Measurements from ENCODE around the gene TERT.
"Not testable (repeated sequence)": the region's sequence is repeated elsewhere in the genome, so short reads cannot be mapped to it uniquely, and the experiment has no call there.

TERT gene

GRCh38 chr5:1242733-1243486 lies 52.0 kb downstream of the TERT start:
- no peak overlapping the region for H3K4me3 ChIP-seq (ENCODE audit: low read depth, low read length)

GRCh38 chr5:1241509-1242080 lies 53.3 kb downstream of the TERT start:
- no peak overlapping the region for H3K4me3 ChIP-seq (ENCODE audit: low read depth, low read length)

- H3K4me3 ChIP-seq (ENCODE audit: low read depth, low read length) = no peak overlapping the region
These were observed 54.2 kb downstream of the TERT start for GRCh38 chr5:1240496-1241260.

GRCh38 chr5:1239505-1240251 lies 55.2 kb downstream of the TERT start:
- H3K4me3 ChIP-seq (ENCODE audit: low read depth, low read length) = no peak overlapping the region

GRCh38 chr5:1235838-1236237 lies 59.0 kb downstream of the TERT start:
- no peak overlapping the region for H3K4me3 ChIP-seq (ENCODE audit: low read depth, low read length)

GRCh38 chr5:1235379-1235778 lies 59.5 kb downstream of the TERT start:
- H3K4me3 ChIP-seq (ENCODE audit: low read depth, low read length) = no peak overlapping the region

GRCh38 chr5:1232780-1233179 lies 62.1 kb downstream of the TERT start:
- H3K4me3 ChIP-seq (ENCODE audit: low read depth, low read length) = no peak overlapping the region

- H3K4me3 ChIP-seq (ENCODE audit: low read depth, low read length) = no peak overlapping the region
These were observed 63.4 kb downstream of the TERT start for GRCh38 chr5:1231354-1231905.

- no peak overlapping the region for H3K4me3 ChIP-seq (ENCODE audit: low read depth, low read length)
These were observed 64.3 kb downstream of the TERT start for GRCh38 chr5:1230551-1230950.

GRCh38 chr5:1229822-1230221 lies 65.0 kb downstream of the TERT start:
- no peak overlapping the region for H3K4me3 ChIP-seq (ENCODE audit: low read depth, low read length)

- not testable (repeated sequence) for H3K4me3 ChIP-seq (ENCODE audit: low read depth, low read length)
These were observed 65.8 kb downstream of the TERT start for GRCh38 chr5:1229023-1229422.

GRCh38 chr5:1228120-1228519 lies 66.7 kb downstream of the TERT start:
- H3K4me3 ChIP-seq (ENCODE audit: low read depth, low read length) = no peak overlapping the region

- H3K4me3 ChIP-seq (ENCODE audit: low read depth, low read length) = no peak overlapping the region
These were observed 67.2 kb downstream of the TERT start for GRCh38 chr5:1227667-1228066.

- no peak overlapping the region for H3K4me3 ChIP-seq (ENCODE audit: low read depth, low read length)
These were observed 67.9 kb downstream of the TERT start for GRCh38 chr5:1226839-1227581.

- no peak overlapping the region for H3K4me3 ChIP-seq (ENCODE audit: low read depth, low read length)
These were observed 68.6 kb downstream of the TERT start for GRCh38 chr5:1226231-1226630.

GRCh38 chr5:1225081-1225480 lies 69.8 kb downstream of the TERT start, which contains the start of gene SLC6A18:
Gene SLC6A18, plus strand, starts transcription at chr5:1225381. Its CDS starts 97 bp downstream, at chr5:1225478.
- H3K4me3 ChIP-seq (ENCODE audit: low read depth, low read length) = no peak within 1 kb of the TSS

- no peak overlapping the region for H3K4me3 ChIP-seq (ENCODE audit: low read depth, low read length)
These were observed 70.2 kb downstream of the TERT start for GRCh38 chr5:1224631-1225030.

- H3K4me3 ChIP-seq (ENCODE audit: low read depth, low read length) = no peak overlapping the region
These were observed 71.6 kb downstream of the TERT start for GRCh38 chr5:1223278-1223670.

- no peak overlapping the region for H3K4me3 ChIP-seq (ENCODE audit: low read depth, low read length)
These were observed 72.1 kb downstream of the TERT start for GRCh38 chr5:1222621-1223277.

GRCh38 chr5:1222147-1222546 lies 72.7 kb downstream of the TERT start:
- H3K4me3 ChIP-seq (ENCODE audit: low read depth, low read length) = no peak overlapping the region
